ENCODE data around the gene FHAD1. TPM values are rescaled to one million over a fixed set of nuclear protein-coding genes. Genes with fewer than 3 reads are reported as not detected.

Gene FHAD1
- total and polyA plus RNA-seq, 2 donors, result 0.66 to 0.71 TPM

DNA sequence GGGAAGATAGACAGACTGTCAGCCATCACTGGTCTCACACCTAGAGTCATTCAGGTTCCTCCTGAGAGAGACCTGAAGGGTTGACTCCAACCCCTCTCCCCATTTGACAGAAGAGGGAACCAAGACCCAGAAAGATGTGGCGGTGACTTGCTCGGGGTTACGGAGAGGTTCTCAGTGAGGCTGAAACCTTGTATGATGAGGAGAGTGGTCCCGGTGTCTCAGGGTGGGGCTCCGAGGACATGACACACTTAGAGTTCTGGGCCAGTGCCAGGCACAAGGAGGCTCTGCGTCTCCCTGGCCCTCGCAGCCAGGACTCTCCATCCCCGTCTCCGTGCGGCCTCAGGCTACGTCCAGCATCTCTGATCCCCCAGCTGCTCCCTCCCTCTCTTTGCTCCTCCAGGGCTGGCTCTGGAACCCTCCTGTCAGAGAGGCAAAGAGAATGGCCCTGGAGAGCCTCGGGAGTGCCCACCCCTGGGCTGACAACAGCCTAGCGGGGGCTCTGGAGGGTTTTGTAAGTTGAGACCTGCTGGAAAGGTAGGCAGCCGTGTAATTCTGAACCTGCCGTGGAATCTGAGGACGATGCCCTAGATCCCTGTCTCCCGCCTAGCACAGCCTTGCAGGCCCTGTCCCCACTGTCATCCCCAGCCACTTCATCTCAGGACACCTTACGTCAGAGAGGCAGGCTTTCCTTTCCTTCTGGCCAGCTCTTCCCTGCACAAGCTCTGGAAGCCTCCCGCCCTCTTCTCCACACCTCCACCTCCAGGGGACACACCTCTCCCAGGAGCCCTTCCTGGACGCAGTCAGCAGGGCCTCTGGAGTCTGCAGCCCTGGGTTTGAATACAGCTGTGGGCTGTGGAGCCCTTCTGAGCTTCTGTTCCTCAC is 166.8 kb downstream of the FHAD1 start:
- Histone ChIP-seq H3K27ac (ENCODE audit: low read depth in 1 of 2, low read length in 1 of 2) (no peak overlapping the region), H3K27me3 (ENCODE audit: control insufficient read depth in 2 of 2, insufficient read depth in 1 of 2, low read length in 1 of 2) (peaks cover 3 to 6% of the 10 kb centered on the region in 2 donors)

GRCh38 chr1:15414445-15414983 is 167.5 kb downstream of the FHAD1 start:
- Histone ChIP-seq H3K27me3 (ENCODE audit: control insufficient read depth in 2 of 2, insufficient read depth in 1 of 2, low read length in 1 of 2) (no peaks in the 10 kb centered on the region), H3K4me1 (ENCODE audit: control insufficient read depth in 2 of 2, insufficient read depth in 2 of 2, low read length in 2 of 2) (peaks cover 31 to 68% of the 10 kb centered on the region in 2 donors), H3K4me3 (ENCODE audit: low read length in 2 of 2) (no peak overlapping the region), H3K9me3 (ENCODE audit: control insufficient read depth in 2 of 2, insufficient read depth in 1 of 2, low read length in 1 of 2) (no peaks in the 10 kb centered on the region), H3K27ac (ENCODE audit: low read depth in 1 of 2, low read length in 1 of 2) (no peak overlapping the region), H3K36me3 (ENCODE audit: control insufficient read depth in 2 of 2, insufficient read depth in 2 of 2, low read length in 1 of 2) (peaks cover 7 to 8% of the 10 kb centered on the region in 2 donors)
- no peak for DNase-seq (ENCODE audit: low read depth in 6 of 9, low spot score in 9 of 9)
- 96% methylated on average over 10 of the region's 10 CpGs for WGBS

More for the DNA sequence above, 166.8 kb downstream of the FHAD1 start:
- 94% methylated on average over 20 of the region's 20 CpGs for WGBS
- no peak overlapping the region for H3K4me3 ChIP-seq (ENCODE audit: low read length in 2 of 2)
- peaks cover 7 to 8% of the 10 kb centered on the region in 2 donors for H3K36me3 ChIP-seq (ENCODE audit: control insufficient read depth in 2 of 2, insufficient read depth in 2 of 2, low read length in 1 of 2)
- DNase-seq (ENCODE audit: low read depth in 6 of 9, low spot score in 9 of 9), result no peak
- peaks cover 36 to 68% of the 10 kb centered on the region in 2 donors for H3K4me1 ChIP-seq (ENCODE audit: control insufficient read depth in 2 of 2, insufficient read depth in 2 of 2, low read length in 2 of 2)
- H3K9me3 ChIP-seq (ENCODE audit: control insufficient read depth in 2 of 2, insufficient read depth in 1 of 2, low read length in 1 of 2), result no peaks in the 10 kb centered on the region

DNA sequence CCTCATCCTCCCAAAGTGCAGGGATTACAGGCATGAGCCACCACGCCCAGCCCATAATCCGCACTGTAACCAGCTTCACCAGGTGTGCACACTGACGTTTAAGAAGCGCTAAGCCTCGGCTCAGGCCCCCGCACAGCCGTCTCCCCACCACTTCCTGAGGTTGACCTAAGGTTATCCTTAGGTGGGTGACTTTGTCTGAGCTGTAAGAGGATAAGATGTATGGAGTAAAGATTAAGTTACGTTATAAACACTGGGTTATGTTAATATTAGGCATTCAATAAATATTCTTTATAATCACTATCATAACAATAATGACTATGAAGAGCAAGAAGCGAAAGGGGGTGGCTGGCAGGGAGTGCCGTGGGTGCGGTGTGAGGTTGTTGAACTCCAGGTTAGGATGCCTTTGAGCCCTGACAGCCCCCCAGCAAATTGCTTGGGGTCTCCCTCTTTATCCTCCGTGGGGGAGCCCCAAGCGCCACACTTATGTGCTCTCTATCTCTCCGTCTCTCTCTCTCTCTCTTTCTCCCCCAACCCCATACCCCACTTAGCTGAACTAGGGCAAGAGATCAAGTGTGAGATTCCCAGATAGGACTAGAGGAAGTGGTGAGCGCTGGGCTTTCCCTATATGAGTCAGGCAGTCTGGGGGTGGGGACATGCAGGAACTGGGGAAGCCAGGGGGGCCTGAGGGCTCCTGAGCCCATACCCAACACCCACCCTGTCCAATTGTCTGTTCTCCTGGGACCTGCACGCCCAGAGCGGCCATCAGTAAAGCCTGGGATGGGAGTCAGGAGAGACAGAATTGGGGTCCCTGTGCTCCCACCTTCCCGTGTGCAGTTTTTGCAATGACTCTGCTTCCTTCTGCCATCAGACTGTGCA is 170.3 kb downstream of the FHAD1 start:
- peak in 7 of 9 donors; percentile 32 to 79 (median 54) for DNase-seq (ENCODE audit: low read depth in 6 of 9, low spot score in 9 of 9)
- peaks cover 10 to 12% of the 10 kb centered on the region in 2 donors for H3K36me3 ChIP-seq (ENCODE audit: control insufficient read depth in 2 of 2, insufficient read depth in 2 of 2, low read length in 1 of 2)
- H3K4me1 ChIP-seq (ENCODE audit: control insufficient read depth in 2 of 2, insufficient read depth in 2 of 2, low read length in 2 of 2), result peaks cover 19 to 51% of the 10 kb centered on the region in 2 donors
- H3K4me3 ChIP-seq (ENCODE audit: low read length in 2 of 2), result no peak overlapping the region
- H3K27me3 ChIP-seq (ENCODE audit: control insufficient read depth in 2 of 2, insufficient read depth in 1 of 2, low read length in 1 of 2), result no peaks in the 10 kb centered on the region
- 20% methylated on average over 18 of the region's 18 CpGs for WGBS
- no peaks in the 10 kb centered on the region for H3K9me3 ChIP-seq (ENCODE audit: control insufficient read depth in 2 of 2, insufficient read depth in 1 of 2, low read length in 1 of 2)
- peak overlapping the region; percentile 77 to 85 for H3K27ac ChIP-seq (ENCODE audit: low read depth in 1 of 2, low read length in 1 of 2)

- 97% methylated on average over 18 of the region's 18 CpGs for WGBS
- Histone ChIP-seq H3K27ac (ENCODE audit: low read depth in 1 of 2, low read length in 1 of 2) (no peak overlapping the region), H3K9me3 (ENCODE audit: control insufficient read depth in 2 of 2, insufficient read depth in 1 of 2, low read length in 1 of 2) (no peaks in the 10 kb centered on the region), H3K4me1 (ENCODE audit: control insufficient read depth in 2 of 2, insufficient read depth in 2 of 2, low read length in 2 of 2) (peaks cover 22 to 41% of the 10 kb centered on the region in 2 donors), H3K36me3 (ENCODE audit: control insufficient read depth in 2 of 2, insufficient read depth in 2 of 2, low read length in 1 of 2) (peaks cover 6 to 12% of the 10 kb centered on the region in 2 donors), H3K27me3 (ENCODE audit: control insufficient read depth in 2 of 2, insufficient read depth in 1 of 2, low read length in 1 of 2) (no peaks in the 10 kb centered on the region), H3K4me3 (ENCODE audit: low read length in 2 of 2) (no peak overlapping the region)
- DNase-seq (ENCODE audit: low read depth in 6 of 9, low spot score in 9 of 9), result no peak
Measured at GRCh38 chr1:15418806-15419515, 171.9 kb downstream of the FHAD1 start.

- WGBS, result 95% methylated on average over 8 of the region's 8 CpGs
- peaks cover 11% of the 10 kb centered on the region in 2 donors for H3K36me3 ChIP-seq (ENCODE audit: control insufficient read depth in 2 of 2, insufficient read depth in 2 of 2, low read length in 1 of 2)
- H3K9me3 ChIP-seq (ENCODE audit: control insufficient read depth in 2 of 2, insufficient read depth in 1 of 2, low read length in 1 of 2), result no peaks in the 10 kb centered on the region
- peaks cover 23 to 41% of the 10 kb centered on the region in 2 donors for H3K4me1 ChIP-seq (ENCODE audit: control insufficient read depth in 2 of 2, insufficient read depth in 2 of 2, low read length in 2 of 2)
- H3K27me3 ChIP-seq (ENCODE audit: control insufficient read depth in 2 of 2, insufficient read depth in 1 of 2, low read length in 1 of 2), result no peaks in the 10 kb centered on the region
- no peak for DNase-seq (ENCODE audit: low read depth in 6 of 9, low spot score in 9 of 9)
- no peak overlapping the region for H3K27ac ChIP-seq (ENCODE audit: low read depth in 1 of 2, low read length in 1 of 2)
- H3K4me3 ChIP-seq (ENCODE audit: low read length in 2 of 2), result no peak overlapping the region
Measured at GRCh38 chr1:15420853-15421465, 173.9 kb downstream of the FHAD1 start.

- peaks cover 9 to 28% of the 10 kb centered on the region in 2 donors for H3K4me1 ChIP-seq (ENCODE audit: control insufficient read depth in 2 of 2, insufficient read depth in 2 of 2, low read length in 2 of 2)
Measured at GRCh38 chr1:15422871-15423270, 175.8 kb downstream of the FHAD1 start.

GRCh38 chr1:15423355-15424077 is 176.5 kb downstream of the FHAD1 start:
- DNase-seq (ENCODE audit: low read depth in 6 of 9, low spot score in 9 of 9), result no peak
- peaks cover 9 to 27% of the 10 kb centered on the region in 2 donors for H3K4me1 ChIP-seq (ENCODE audit: control insufficient read depth in 2 of 2, insufficient read depth in 2 of 2, low read length in 2 of 2)
- 97% methylated on average over 11 of the region's 11 CpGs for WGBS
- H3K36me3 ChIP-seq (ENCODE audit: control insufficient read depth in 2 of 2, insufficient read depth in 2 of 2, low read length in 1 of 2), result peaks cover 32 to 33% of the 10 kb centered on the region in 2 donors
- H3K9me3 ChIP-seq (ENCODE audit: control insufficient read depth in 2 of 2, insufficient read depth in 1 of 2, low read length in 1 of 2), result no peaks in the 10 kb centered on the region
- H3K4me3 ChIP-seq (ENCODE audit: low read length in 2 of 2), result no peak overlapping the region
- no peak overlapping the region for H3K27ac ChIP-seq (ENCODE audit: low read depth in 1 of 2, low read length in 1 of 2)
- no peaks in the 10 kb centered on the region for H3K27me3 ChIP-seq (ENCODE audit: control insufficient read depth in 2 of 2, insufficient read depth in 1 of 2, low read length in 1 of 2)

More at GRCh38 chr1:15422871-15423270, 175.8 kb downstream of the FHAD1 start:
- no peaks in the 10 kb centered on the region for H3K9me3 ChIP-seq (ENCODE audit: control insufficient read depth in 2 of 2, insufficient read depth in 1 of 2, low read length in 1 of 2)
- H3K36me3 ChIP-seq (ENCODE audit: control insufficient read depth in 2 of 2, insufficient read depth in 2 of 2, low read length in 1 of 2), result peaks cover 26 to 30% of the 10 kb centered on the region in 2 donors
- 98% methylated on average over 8 of the region's 8 CpGs for WGBS
- no peaks in the 10 kb centered on the region for H3K27me3 ChIP-seq (ENCODE audit: control insufficient read depth in 2 of 2, insufficient read depth in 1 of 2, low read length in 1 of 2)
- DNase-seq (ENCODE audit: low read depth in 6 of 9, low spot score in 9 of 9), result no peak
- H3K4me3 ChIP-seq (ENCODE audit: low read length in 2 of 2), result no peak overlapping the region
- H3K27ac ChIP-seq (ENCODE audit: low read depth in 1 of 2, low read length in 1 of 2), result no peak overlapping the region

Data from thymus (tissue), 11 donors.